Urothelium cell line (cell line): ENCODE measurements around the gene CDC14B.

Source experiments
- DNase-seq: peaks from one replicate; pipeline ENCODE4 v3.0.0; 2011; ENCODE audit warnings: low spot score, mixed read lengths
- FAIRE-seq: peaks from 2 replicates; lab custom pipeline; 2011; peaks lifted over from hg19 to GRCh38; lab: Jason Lieb, UNC

Gene CDC14B

DNA sequence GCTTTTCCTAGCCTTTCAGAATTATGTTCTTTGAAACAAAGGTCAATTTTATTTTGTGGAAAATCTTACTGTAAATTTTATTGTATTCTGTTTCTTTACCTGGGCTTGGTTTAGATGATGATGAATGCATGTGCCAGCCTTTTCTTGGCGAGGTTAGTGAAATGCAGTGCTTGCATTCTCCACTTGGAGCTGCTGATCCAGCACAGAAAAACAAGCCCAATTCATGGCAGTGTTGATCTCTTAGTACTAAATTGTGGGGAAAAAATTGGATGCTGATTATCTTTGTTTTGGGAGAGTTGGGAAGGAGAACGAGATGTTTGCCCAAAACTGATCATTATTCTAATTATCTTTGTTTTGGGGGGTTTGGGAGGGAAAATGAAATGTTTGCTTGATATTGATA lies 166.0 kb downstream of the CDC14B start:
- FAIRE-seq (no peak), DNase-seq (peak; percentile 44)

- FAIRE-seq = no peak
Observed at GRCh38 chr9:96450613-96451528, 168.8 kb downstream of the CDC14B start.

More at GRCh38 chr9:96450613-96451528, 168.8 kb downstream of the CDC14B start:
- DNase-seq = peak; percentile 30
